HepG2 (cell line): Measurements from ENCODE around the gene ACTN4. TPM values are rescaled to one million over a fixed set of nuclear protein-coding genes. Genes with fewer than 3 reads are reported as not detected.

Experiments
- ATAC-seq: fragments of 200-7000 bp; cut with Tn5 transposase; 3 replicates; pipeline ENCODE4 v1.9.1; 2020; ENCODE audit warnings: mild to moderate bottlenecking, moderate library complexity
- BruUV-seq: library from RNA; stranded (reverse); fragments of 400-500 nt; replicated peaks from 2 replicates; lab custom pipeline; 2021; lab: Mats Ljungman, UMichigan
- CTCF ChIA-PET: fragments of 300-600 bp; formaldehyde crosslinking; extraction: SDS; loops from one replicate; lab custom pipeline; 2021; ENCODE audit warnings: low total read pairs, inconsistent platforms, low intra/inter-chr PET ratio; lab: Yijun Ruan, JAX
- POLR2A ChIA-PET: fragments of 350-600 bp; sonication (Branson Sonifier 250); formaldehyde crosslinking; loops from one replicate; lab custom pipeline; 2020; ENCODE audit warnings: antibody characterized with exemption, inconsistent platforms; lab: Yijun Ruan, JAX
- DNase-seq: peaks from one replicate; pipeline ENCODE4 v3.0.0-alpha.2; 2015; ENCODE audit warnings: low spot score
- FAIRE-seq: peaks from 3 replicates; lab custom pipeline; 2011; peaks lifted over from hg19 to GRCh38; lab: Jason Lieb, UNC
- H2AFZ ChIP-seq: one replicate; pipeline ENCODE4 v1.6.1; 2011; ENCODE audit warnings: low read length, inconsistent platforms
- H3K27ac ChIP-seq: fragments of 300-600 bp; 3 replicates; pipeline ENCODE4 v1.8.0; 2011; ENCODE audit warnings: mixed run types, mild to moderate bottlenecking, mixed read lengths, low read length, inconsistent platforms; ENCODE audit not compliant: insufficient read depth; ENCODE audit errors: extremely low read length
- H3K27me3 ChIP-seq, 2 experiments: fragments of 200-600 bp in 1 of 2; 2 replicates in 1 of 2; 3 replicates in 1 of 2; pipeline versions ENCODE4 v1.6.0 to v1.8.0; 2011; ENCODE audit warnings: low read length in 2 of 2, mild to moderate bottlenecking in 2 of 2, moderate library complexity in 2 of 2, inconsistent platforms in 1 of 2; ENCODE audit not compliant: insufficient read depth in 2 of 2, control insufficient read depth in 1 of 2
- H3K36me3 ChIP-seq, 2 experiments: fragments of 200-600 bp in 1 of 2; replicated peaks in 1 of 2; 2 replicates in 1 of 2; 3 replicates in 1 of 2; pipeline versions ENCODE4 v1.5.1 to v1.8.0; 2011; ENCODE audit warnings: low read length in 2 of 2, inconsistent platforms in 1 of 2; ENCODE audit not compliant: insufficient read depth in 2 of 2, control insufficient read depth in 1 of 2
- H3K4me1 ChIP-seq: 2 replicates; pipeline ENCODE4 v1.5.1; 2012; ENCODE audit warnings: low read length, inconsistent platforms; ENCODE audit not compliant: insufficient read depth
- H3K4me2 ChIP-seq: 2 replicates; pipeline ENCODE4 v1.6.0; 2011; ENCODE audit warnings: low read depth, low read length, inconsistent platforms
- H3K4me3 ChIP-seq, 3 experiments: fragments of 200-600 bp in 1 of 3; sonication (generic), shearing (Covaris generic) in 1 of 3; replicated peaks in 1 of 3; 2 replicates each; pipeline ENCODE4 v1.5.1; 2011 to 2016; ENCODE audit warnings: low read length in 3 of 3, inconsistent platforms in 2 of 3, low read depth in 2 of 3, mild to moderate bottlenecking in 2 of 3, control low read depth in 1 of 3, mixed read lengths in 1 of 3; ENCODE audit not compliant: insufficient read depth in 1 of 3
- H3K79me2 ChIP-seq: one replicate; pipeline ENCODE4 v1.6.1; 2011; ENCODE audit warnings: low read length, inconsistent platforms; ENCODE audit not compliant: insufficient read depth
- H3K9ac ChIP-seq: 2 replicates; pipeline ENCODE4 v1.6.0; 2011; ENCODE audit warnings: mild to moderate bottlenecking, low read depth, low read length, inconsistent platforms; ENCODE audit not compliant: insufficient read depth
- H3K9me3 ChIP-seq: 2 replicates; pipeline ENCODE4 v1.5.1; 2012; ENCODE audit warnings: mild to moderate bottlenecking, low read length
- H4K20me1 ChIP-seq: 2 replicates; pipeline ENCODE4 v1.6.0; 2011; ENCODE audit warnings: inconsistent platforms, mild to moderate bottlenecking, low read length, moderate library complexity; ENCODE audit not compliant: insufficient read depth
- ELF3 ChIP-seq: IDR thresholded peaks from 2 replicates; pipeline ENCODE4 v1.6.1; 2016; ENCODE audit warnings: missing genetic modification reagents, missing compliant biosample characterization
- GFI1 ChIP-seq: sonication (generic); formaldehyde crosslinking; IDR thresholded peaks from 2 replicates; pipeline ENCODE4 v1.5.0; 2020; ENCODE audit warnings: missing genetic modification reagents, mild to moderate bottlenecking, borderline replicate concordance
- HHEX ChIP-seq: IDR thresholded peaks from 2 replicates; pipeline ENCODE4 v1.6.1; 2016; ENCODE audit warnings: control low read depth
- HNRNPLL ChIP-seq: fragments of 200-400 bp; formaldehyde crosslinking; IDR thresholded peaks from 2 replicates; pipeline ENCODE4 v1.6.1; 2017; ENCODE audit warnings: mild to moderate bottlenecking, low read depth, low read length; ENCODE audit not compliant: poor library complexity, severe bottlenecking
- SOX6 ChIP-seq, 2 experiments: fragments of 450-650 bp in 1 of 2; sonication (generic) in 1 of 2; formaldehyde crosslinking in 1 of 2; IDR thresholded peaks; 2 replicates each; pipeline versions ENCODE4 v1.4.0 to v1.6.1; 2017 to 2020; ENCODE audit warnings: antibody characterized with exemption in 1 of 2, mild to moderate bottlenecking in 1 of 2, missing genetic modification reagents in 1 of 2
- TFDP1 ChIP-seq: IDR thresholded peaks from 2 replicates; pipeline ENCODE4 v1.6.1; 2016; ENCODE audit warnings: missing compliant biosample characterization, missing genetic modification reagents, borderline replicate concordance
- YEATS4 ChIP-seq: sonication (generic); formaldehyde crosslinking; IDR thresholded peaks from 2 replicates; pipeline ENCODE4 v1.4.0; 2020; ENCODE audit warnings: missing genetic modification reagents, borderline replicate concordance
- ZBTB38 ChIP-seq: sonication (generic); formaldehyde crosslinking; IDR thresholded peaks from 2 replicates; pipeline ENCODE4 v1.5.1; 2020; ENCODE audit warnings: mild to moderate bottlenecking, missing genetic modification reagents
- ZC3H4 ChIP-seq: sonication (generic); formaldehyde crosslinking; IDR thresholded peaks from 2 replicates; pipeline ENCODE4 v1.4.0; 2020; ENCODE audit warnings: missing genetic modification reagents, borderline replicate concordance
- ZFAT ChIP-seq: sonication (generic); formaldehyde crosslinking; conservative IDR thresholded peaks from 2 replicates; pipeline ENCODE4 v1.8.1; 2023; ENCODE audit warnings: missing genetic modification reagents, inconsistent platforms
- ZHX2 ChIP-seq, 2 experiments: sonication (generic) in 1 of 2; formaldehyde crosslinking in 1 of 2; IDR thresholded peaks; 2 replicates each; pipeline versions ENCODE4 v1.6.1 to v1.9.0; 2014 to 2022; ENCODE audit warnings: antibody characterized with exemption in 1 of 2, borderline replicate concordance in 1 of 2, inconsistent platforms in 1 of 2, low read depth in 1 of 2, missing genetic modification reagents in 1 of 2
- ZNF264 ChIP-seq: sonication (generic); formaldehyde crosslinking; IDR thresholded peaks from 2 replicates; pipeline ENCODE4 v1.4.0; 2020; ENCODE audit warnings: missing genetic modification reagents
- ZNF329 ChIP-seq: sonication (generic); formaldehyde crosslinking; IDR thresholded peaks from 2 replicates; pipeline ENCODE4 v1.9.0; 2021; ENCODE audit warnings: low read depth, mild to moderate bottlenecking, missing genetic modification reagents
- ZNF33B ChIP-seq: sonication (generic); formaldehyde crosslinking; IDR thresholded peaks from 2 replicates; pipeline ENCODE4 v1.5.1; 2020; ENCODE audit warnings: mild to moderate bottlenecking, missing genetic modification reagents
- ZNF784 ChIP-seq: sonication (generic); formaldehyde crosslinking; IDR thresholded peaks from 2 replicates; pipeline ENCODE4 v1.5.1; 2020; ENCODE audit warnings: missing genetic modification reagents, mild to moderate bottlenecking, borderline replicate concordance
- WGBS: methylation state at CpG from one replicate; pipeline ENCODE4 v1.1.6; 2017; ENCODE audit warnings: low lambda C conversion rate; 5-methylcytosine and 5-hydroxymethylcytosine counted together
- in situ Hi-C: cut with HindIII; loops from 2 replicates; pipeline ENCODE4 v1.10.0; 2017; ENCODE audit warnings: low pct_unique_long_range_greater_than_20kb; ENCODE audit not compliant: extremely low pct_ligation_motif_present
- intact Hi-C: fragments of 100-400 bp; cut with micrococcal nuclease; formaldehyde crosslinking; loops from one replicate; pipeline ENCODE4 v1.10.0; 2022; ENCODE audit not compliant: unreplicated experiment
- polyA plus RNA-seq, 8 experiments: library from polyadenylated mRNA; depleted of rRNA in 3 of 8; stranded (reverse) in 7 of 8; unstranded in 1 of 8; fragments of >200 nt; fragmentation: Illumina TruSeq in 4 of 8; extraction: Trizol in 4 of 8; gene quantifications; 2 replicates each; pipeline versions ENCODE4 v1.2.1 to v1.2.3, GENCODE V29; 2011 to 2016; ENCODE audit warnings: low read depth in 4 of 8, missing spikeins in 1 of 8, mixed read lengths in 1 of 8; ENCODE audit not compliant: insufficient read depth in 1 of 8
- total RNA-seq, 5 experiments: library from RNA; depleted of rRNA; stranded (reverse); fragments of >200 nt; fragmentation: Illumina TruSeq; extraction: Trizol; gene quantifications; 2 replicates each; pipeline ENCODE4 v1.2.3, GENCODE V29; 2016; ENCODE audit warnings: low read depth in 1 of 5

ACTN4 gene
- total and polyA plus RNA-seq, 2 of the 13 experiments (the other 11 are each of a cell fraction or from before 2014, with no cell fraction given), result 171 to 192 TPM

GRCh38 chr19:38617764-38618589 is 29.5 kb upstream of the ACTN4 start, which contains the start of gene MAP4K1:
TSS of gene MAP4K1 (minus strand) at chr19:38617953. CDS start at chr19:38617895, 58 bp downstream.
- no TSS peak for BruUV-seq
- POLR2A ChIA-PET, result interaction anchor here (0.9 to 2.6 kb wide), 22 partner anchors 8 to 773 kb away, joined by 3 to 21 read pairs (median 6); partner anchors contain the start of genes ACTN4, ECH1, FAM98C and MED29
- TF ChIP-seq HHEX (CRISPR knock-in tag), result no peak
- 0 out of 2 replicates have a peak, but pooled peaks have one; percentile 25 for TF ChIP-seq ZC3H4 (CRISPR knock-in tag)
- peak; percentile 69 for TF ChIP-seq ZBTB38 (CRISPR knock-in tag)
- no peak for TF ChIP-seq ZFAT
- TF ChIP-seq TFDP1 (CRISPR knock-in tag), result no peak
- TF ChIP-seq GFI1 (CRISPR knock-in tag), result no peak
- no peak for TF ChIP-seq ELF3
- no peak for TF ChIP-seq YEATS4 (CRISPR knock-in tag)
- no peak for TF ChIP-seq HNRNPLL
- TF ChIP-seq ZHX2 (IDR thresholded peaks at IDR 0.05; ENCODE audit: low read depth), result peak; percentile 3; the same call in 1 of the 2 replicates
- no peak for TF ChIP-seq ZHX2 (CRISPR knock-in tag; IDR thresholded peaks at IDR 0.05; ENCODE audit: borderline replicate concordance)
- TF ChIP-seq ZNF264 (CRISPR knock-in tag), result no peak
- no peak for TF ChIP-seq SOX6 (IDR thresholded peaks at IDR 0.05)
- peak; percentile 1 for TF ChIP-seq SOX6 (CRISPR knock-in tag; IDR thresholded peaks at IDR 0.05)
- no peak for TF ChIP-seq ZNF33B (CRISPR knock-in tag)
- no peak for TF ChIP-seq ZNF784 (CRISPR knock-in tag)
- TF ChIP-seq ZNF329 (CRISPR knock-in tag), result no peak

More at GRCh38 chr19:38617764-38618589, 29.5 kb upstream of the ACTN4 start, which contains the start of gene MAP4K1:
- no peak for DNase-seq
- 87% methylated on average over 14 of the region's 28 CpGs for WGBS
- Histone ChIP-seq H3K79me2 (peaks cover 15% of the 10 kb centered on the region), H3K4me2 (peak within 1 kb of the TSS; percentile 79), H3K9me3 (no peaks in the 10 kb centered on the region), H3K4me1 (peaks cover 40% of the 10 kb centered on the region), H3K4me3 (peak within 1 kb of the TSS; percentile 43 to 92 (median 68); a peak in 5 of 6 replicates), H2AFZ (no peak within 1 kb of the TSS), H4K20me1 (no peaks in the 10 kb centered on the region), H3K27ac (peak within 1 kb of the TSS; percentile 57), H3K9ac (peak within 1 kb of the TSS; percentile 90), H3K27me3 (no peaks in the 10 kb centered on the region; a peak in 2 of 5 replicates), H3K36me3 (peaks cover 4 to 12% of the 10 kb centered on the region in 2 experiments; a peak in 4 of 5 replicates)
- CTCF ChIA-PET, result no interaction called here
- in situ Hi-C loops, result no loop called here
- intact Hi-C loops, result no loop called here
- ATAC-seq, result peak; percentile 15; the same call in 2 of the 3 replicates
- FAIRE-seq, result no peak
